Upper lobe of left lung (tissue), 6 donors: Measurements from ENCODE around the gene TLR8. TPM values are rescaled to one million over a fixed set of nuclear protein-coding genes. Genes with fewer than 3 reads are reported as not detected.

Experiments
- ATAC-seq, 2 donors: fragments of 200-7000 bp; cut with Tn5 transposase; one replicate each; pipeline ENCODE4 v1.9.1; 2022; ENCODE audit warnings: mild to moderate bottlenecking in 2 of 2, moderate library complexity in 2 of 2; ENCODE audit not compliant: low FRiP score in 2 of 2
- DNase-seq, 2 donors: peaks; one replicate each; pipeline ENCODE4 v3.0.0-alpha.2; 2019 to 2020
- H3K27ac ChIP-seq, 4 donors: fragments of 200-600 bp; sonication (generic); one replicate each; pipeline ENCODE4 v1.5.1; 2016 to 2019
- H3K27me3 ChIP-seq, 4 donors: fragments of 200-600 bp; sonication (generic); one replicate each; pipeline ENCODE4 v1.5.1; 2017 to 2019
- H3K36me3 ChIP-seq, 4 donors: fragments of 200-600 bp; sonication (generic); one replicate each; pipeline ENCODE4 v1.5.1; 2016 to 2019
- H3K4me1 ChIP-seq, 4 donors: fragments of 200-600 bp; sonication (generic); one replicate each; pipeline ENCODE4 v1.5.1; 2018 to 2019
- H3K4me3 ChIP-seq, 4 donors: fragments of 200-600 bp; sonication (generic); one replicate each; pipeline ENCODE4 v1.5.1; 2017 to 2019; ENCODE audit warnings: mild to moderate bottlenecking in 2 of 4, moderate library complexity in 1 of 4
- H3K9me3 ChIP-seq, 4 donors: fragments of 200-600 bp; sonication (generic); one replicate each; pipeline ENCODE4 v1.5.1; 2018 to 2019
- CTCF ChIP-seq, 6 experiments: fragments of 450-650 bp in 4 of 6; fragments of 200-600 bp in 2 of 6; sonication (generic) in 2 of 6; IDR thresholded peaks; one replicate each; pipeline ENCODE4 v1.5.1; 2016 to 2019; ENCODE audit warnings: antibody characterized with exemption in 6 of 6
- EP300 ChIP-seq, 4 donors: sonication (generic); formaldehyde crosslinking; IDR thresholded peaks; one replicate each; pipeline ENCODE4 v1.5.1; 2017; ENCODE audit warnings: antibody characterized with exemption in 4 of 4, control low read depth in 2 of 4
- POLR2A ChIP-seq, 4 donors: fragments of 450-650 bp; IDR thresholded peaks; one replicate each; pipeline ENCODE4 v1.5.1; 2016 to 2017; ENCODE audit warnings: antibody characterized with exemption in 4 of 4, mild to moderate bottlenecking in 2 of 4
- POLR2AphosphoS5 ChIP-seq, 2 donors: sonication (generic); formaldehyde crosslinking; IDR thresholded peaks; one replicate each; pipeline ENCODE4 v1.5.1; 2017; ENCODE audit warnings: antibody characterized with exemption in 2 of 2
- WGBS, 2 donors: methylation state at CpG; one replicate each; pipeline ENCODE4 v1.1.5; 2017 to 2018; 5-methylcytosine and 5-hydroxymethylcytosine counted together
- total RNA-seq, 6 donors: library from RNA; depleted of rRNA in 4 of 6; stranded (reverse); fragments of >200 nt in 4 of 6; gene quantifications; one replicate each; pipeline versions ENCODE4 v1.1.0 to v1.2.1, GENCODE V29; 2016 to 2021
- donor health status: DM: no; HTN: no; CAD: no; lungs with moderate emphysema.
- donor health status: DM: no; HTN: yes; CAD: no; lungs with severe emphysema.

TLR8 gene
- total RNA-seq, 6 donors from 2014 or later: 2.3 to 24.5 (median 9.3) TPM

GRCh38 chrX:12922599-12922919 is 16.1 kb downstream of the TLR8 start:
- ATAC-seq: no peak
- H3K36me3 ChIP-seq: no peaks in the 10 kb centered on the region
- DNase-seq: no peak
- H3K9me3 ChIP-seq: no peaks in the 10 kb centered on the region
- H3K4me1 ChIP-seq: no peaks in the 10 kb centered on the region
- H3K4me3 ChIP-seq: no peak overlapping the region
- no peaks in the 10 kb centered on the region for H3K27me3 ChIP-seq
- H3K27ac ChIP-seq: no peak overlapping the region
- TF ChIP-seq CTCF (IDR thresholded peaks at IDR 0.05) (no peak), EP300 (IDR thresholded peaks at IDR 0.05) (no peak), POLR2AphosphoS5 (IDR thresholded peaks at IDR 0.05) (no peak), POLR2A (IDR thresholded peaks at IDR 0.05) (no peak)

- no peak overlapping the region for H3K27ac ChIP-seq
- peak in 1 of 2 donors; percentile 74 for ATAC-seq
- no peak for DNase-seq
- no peak overlapping the region for H3K4me3 ChIP-seq
- no peaks in the 10 kb centered on the region for H3K27me3 ChIP-seq
- H3K9me3 ChIP-seq: no peaks in the 10 kb centered on the region
- H3K4me1 ChIP-seq: no peaks in the 10 kb centered on the region
- 76 to 92% methylated on average over 4 of the region's 4 CpGs for WGBS, 2 donors
- TF ChIP-seq EP300 (IDR thresholded peaks at IDR 0.05): no peak
- TF ChIP-seq POLR2A (IDR thresholded peaks at IDR 0.05): no peak
- TF ChIP-seq CTCF (IDR thresholded peaks at IDR 0.05): no peak
- no peak for TF ChIP-seq POLR2AphosphoS5 (IDR thresholded peaks at IDR 0.05)
- no peaks in the 10 kb centered on the region for H3K36me3 ChIP-seq
Measured at GRCh38 chrX:12929701-12930100, 23.3 kb downstream of the TLR8 start.

GRCh38 chrX:12930150-12930549 is 23.7 kb downstream of the TLR8 start:
- TF ChIP-seq POLR2A (IDR thresholded peaks at IDR 0.05) (no peak), CTCF (IDR thresholded peaks at IDR 0.05) (no peak), EP300 (IDR thresholded peaks at IDR 0.05) (no peak)
- Histone ChIP-seq H3K27me3 (no peaks in the 10 kb centered on the region), H3K4me3 (no peak overlapping the region), H3K9me3 (no peaks in the 10 kb centered on the region), H3K4me1 (no peaks in the 10 kb centered on the region), H3K27ac (no peak overlapping the region), H3K36me3 (no peaks in the 10 kb centered on the region)
- no peak for DNase-seq
- ATAC-seq: no peak
- 75 to 94% methylated on average over 2 of the region's 2 CpGs for WGBS, 2 donors

GRCh38 chrX:12932244-12932643 is 25.8 kb downstream of the TLR8 start:
- Histone ChIP-seq H3K4me1 (no peaks in the 10 kb centered on the region), H3K36me3 (no peaks in the 10 kb centered on the region), H3K27ac (no peak overlapping the region), H3K27me3 (no peaks in the 10 kb centered on the region), H3K9me3 (no peaks in the 10 kb centered on the region), H3K4me3 (no peak overlapping the region)
- DNase-seq (no peak), ATAC-seq (no peak)
- 88 to 97% methylated on average over 1 of the region's 1 CpG for WGBS, 2 donors
- no peak for TF ChIP-seq EP300 (IDR thresholded peaks at IDR 0.05)
- no peak for TF ChIP-seq POLR2A (IDR thresholded peaks at IDR 0.05)
- no peak for TF ChIP-seq CTCF (IDR thresholded peaks at IDR 0.05)
- TF ChIP-seq POLR2AphosphoS5 (IDR thresholded peaks at IDR 0.05): no peak

GRCh38 chrX:12934850-12935249 is 28.4 kb downstream of the TLR8 start:
- WGBS, 2 donors: 92 to 95% methylated on average over 4 to 5 of the region's 5 CpGs

More at GRCh38 chrX:12934850-12935249, 28.4 kb downstream of the TLR8 start:
- no peaks in the 10 kb centered on the region for H3K36me3 ChIP-seq
- ATAC-seq: no peak
- no peak for DNase-seq
- H3K4me1 ChIP-seq: no peaks in the 10 kb centered on the region
- no peaks in the 10 kb centered on the region for H3K9me3 ChIP-seq
- H3K4me3 ChIP-seq: no peak overlapping the region
- TF ChIP-seq POLR2A (IDR thresholded peaks at IDR 0.05) (no peak), CTCF (IDR thresholded peaks at IDR 0.05) (no peak), POLR2AphosphoS5 (IDR thresholded peaks at IDR 0.05) (no peak), EP300 (IDR thresholded peaks at IDR 0.05) (no peak)
- no peaks in the 10 kb centered on the region for H3K27me3 ChIP-seq
- H3K27ac ChIP-seq: no peak overlapping the region
